Neural cell (in vitro differentiated cells): ENCODE data around the gene VIT.

Experiments
- EZH2 ChIP-seq: fragments of 200-600, 300-800 bp; shearing (Covaris generic), sonication (generic); IDR thresholded peaks from 2 replicates; pipeline ENCODE4 v1.6.1; 2014; ENCODE audit warnings: antibody characterized with exemption, low read length, borderline replicate concordance, mild to moderate bottlenecking; ENCODE audit not compliant: insufficient read depth, poor library complexity, severe bottlenecking
- POLR2AphosphoS5 ChIP-seq: IDR thresholded peaks from 2 replicates; pipeline ENCODE4 v1.6.1; 2012
- RAD21 ChIP-seq: fragments of 450-650 bp; conservative IDR thresholded peaks from 2 replicates; pipeline ENCODE4 v1.6.1; 2014; ENCODE audit warnings: antibody characterized with exemption, mild to moderate bottlenecking, moderate library complexity
- SMC3 ChIP-seq: fragments of 450-650 bp; conservative IDR thresholded peaks from 2 replicates; pipeline ENCODE4 v1.6.1; 2014; ENCODE audit warnings: antibody characterized with exemption, mild to moderate bottlenecking, moderate library complexity; ENCODE audit not compliant: poor library complexity
- TF ChIP-seq, protein P1 (sequence below): fragments of 450-650 bp; IDR thresholded peaks from 2 replicates; pipeline ENCODE4 v1.5.1; 2014; ENCODE audit warnings: antibody characterized with exemption, mild to moderate bottlenecking, moderate library complexity; ENCODE audit not compliant: poor library complexity, severe bottlenecking
- TF ChIP-seq, protein P2 (sequence below): IDR thresholded peaks from 2 replicates; pipeline ENCODE4 v1.6.1; 2012; ENCODE audit warnings: borderline replicate concordance

DNA sequence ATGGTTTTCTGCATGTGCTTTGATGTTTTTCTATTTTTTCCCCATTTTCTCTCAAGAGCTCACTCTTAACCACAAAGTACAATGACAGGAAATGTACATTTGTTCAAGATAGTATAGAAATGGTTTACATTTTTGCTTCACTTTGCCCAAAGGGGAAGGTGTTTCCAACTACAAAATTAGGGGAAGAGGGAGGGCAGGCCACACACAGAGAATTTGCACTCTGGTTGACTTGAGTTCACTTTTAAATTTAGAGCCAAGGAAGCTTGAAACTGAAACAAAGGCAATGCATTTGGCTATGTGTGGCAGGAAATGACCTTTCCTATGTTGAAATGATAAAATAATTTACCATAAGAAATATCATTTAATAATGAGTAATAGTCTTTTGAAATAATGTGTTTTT is 19.1 kb upstream of the VIT start:
- TF ChIP-seq EZH2 (no peak), POLR2AphosphoS5 (no peak), RAD21 (no peak), SMC3 (no peak)
- TF ChIP-seq, protein P1, sequence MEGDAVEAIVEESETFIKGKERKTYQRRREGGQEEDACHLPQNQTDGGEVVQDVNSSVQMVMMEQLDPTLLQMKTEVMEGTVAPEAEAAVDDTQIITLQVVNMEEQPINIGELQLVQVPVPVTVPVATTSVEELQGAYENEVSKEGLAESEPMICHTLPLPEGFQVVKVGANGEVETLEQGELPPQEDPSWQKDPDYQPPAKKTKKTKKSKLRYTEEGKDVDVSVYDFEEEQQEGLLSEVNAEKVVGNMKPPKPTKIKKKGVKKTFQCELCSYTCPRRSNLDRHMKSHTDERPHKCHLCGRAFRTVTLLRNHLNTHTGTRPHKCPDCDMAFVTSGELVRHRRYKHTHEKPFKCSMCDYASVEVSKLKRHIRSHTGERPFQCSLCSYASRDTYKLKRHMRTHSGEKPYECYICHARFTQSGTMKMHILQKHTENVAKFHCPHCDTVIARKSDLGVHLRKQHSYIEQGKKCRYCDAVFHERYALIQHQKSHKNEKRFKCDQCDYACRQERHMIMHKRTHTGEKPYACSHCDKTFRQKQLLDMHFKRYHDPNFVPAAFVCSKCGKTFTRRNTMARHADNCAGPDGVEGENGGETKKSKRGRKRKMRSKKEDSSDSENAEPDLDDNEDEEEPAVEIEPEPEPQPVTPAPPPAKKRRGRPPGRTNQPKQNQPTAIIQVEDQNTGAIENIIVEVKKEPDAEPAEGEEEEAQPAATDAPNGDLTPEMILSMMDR: no peak
- TF ChIP-seq, protein P2, sequence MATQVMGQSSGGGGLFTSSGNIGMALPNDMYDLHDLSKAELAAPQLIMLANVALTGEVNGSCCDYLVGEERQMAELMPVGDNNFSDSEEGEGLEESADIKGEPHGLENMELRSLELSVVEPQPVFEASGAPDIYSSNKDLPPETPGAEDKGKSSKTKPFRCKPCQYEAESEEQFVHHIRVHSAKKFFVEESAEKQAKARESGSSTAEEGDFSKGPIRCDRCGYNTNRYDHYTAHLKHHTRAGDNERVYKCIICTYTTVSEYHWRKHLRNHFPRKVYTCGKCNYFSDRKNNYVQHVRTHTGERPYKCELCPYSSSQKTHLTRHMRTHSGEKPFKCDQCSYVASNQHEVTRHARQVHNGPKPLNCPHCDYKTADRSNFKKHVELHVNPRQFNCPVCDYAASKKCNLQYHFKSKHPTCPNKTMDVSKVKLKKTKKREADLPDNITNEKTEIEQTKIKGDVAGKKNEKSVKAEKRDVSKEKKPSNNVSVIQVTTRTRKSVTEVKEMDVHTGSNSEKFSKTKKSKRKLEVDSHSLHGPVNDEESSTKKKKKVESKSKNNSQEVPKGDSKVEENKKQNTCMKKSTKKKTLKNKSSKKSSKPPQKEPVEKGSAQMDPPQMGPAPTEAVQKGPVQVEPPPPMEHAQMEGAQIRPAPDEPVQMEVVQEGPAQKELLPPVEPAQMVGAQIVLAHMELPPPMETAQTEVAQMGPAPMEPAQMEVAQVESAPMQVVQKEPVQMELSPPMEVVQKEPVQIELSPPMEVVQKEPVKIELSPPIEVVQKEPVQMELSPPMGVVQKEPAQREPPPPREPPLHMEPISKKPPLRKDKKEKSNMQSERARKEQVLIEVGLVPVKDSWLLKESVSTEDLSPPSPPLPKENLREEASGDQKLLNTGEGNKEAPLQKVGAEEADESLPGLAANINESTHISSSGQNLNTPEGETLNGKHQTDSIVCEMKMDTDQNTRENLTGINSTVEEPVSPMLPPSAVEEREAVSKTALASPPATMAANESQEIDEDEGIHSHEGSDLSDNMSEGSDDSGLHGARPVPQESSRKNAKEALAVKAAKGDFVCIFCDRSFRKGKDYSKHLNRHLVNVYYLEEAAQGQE: no peak
